ENCODE measurements around the gene RUNDC3A.
A peak's percentile ranks its signal among the peaks of the same experiment; 100 is the strongest.
"Not testable (repeated sequence)": the region's sequence is repeated elsewhere in the genome, so short reads cannot be mapped to it uniquely, and the experiment has no call there.

RUNDC3A gene

GRCh38 chr17:44360144-44360533 is 51.7 kb downstream of the RUNDC3A start:
- H3K36me3 Mint-ChIP-seq (ENCODE audit: low read depth): no peaks in the 10 kb centered on the region
- H3K27me3 Mint-ChIP-seq (ENCODE audit: low read depth): peaks cover 42% of the 10 kb centered on the region
- no peak for DNase-seq (ENCODE audit: low spot score)
- no peak overlapping the region for H3K4me3 Mint-ChIP-seq
- no peaks in the 10 kb centered on the region for H3K9me3 Mint-ChIP-seq
- peaks cover 2% of the 10 kb centered on the region for H3K4me1 Mint-ChIP-seq (ENCODE audit: low read depth)
- no peak overlapping the region for H3K27ac Mint-ChIP-seq

GRCh38 chr17:44360826-44361225 is 52.4 kb downstream of the RUNDC3A start:
- peaks cover 2% of the 10 kb centered on the region for H3K4me1 Mint-ChIP-seq (ENCODE audit: low read depth)
- no peak for DNase-seq (ENCODE audit: low spot score)
- H3K4me3 Mint-ChIP-seq: no peak overlapping the region
- H3K27ac Mint-ChIP-seq: no peak overlapping the region
- no peaks in the 10 kb centered on the region for H3K9me3 Mint-ChIP-seq
- no peaks in the 10 kb centered on the region for H3K36me3 Mint-ChIP-seq (ENCODE audit: low read depth)
- H3K27me3 Mint-ChIP-seq (ENCODE audit: low read depth): peaks cover 41% of the 10 kb centered on the region

GRCh38 chr17:44361292-44362260 is 53.2 kb downstream of the RUNDC3A start:
- H3K36me3 Mint-ChIP-seq (ENCODE audit: low read depth): no peaks in the 10 kb centered on the region
- H3K4me1 Mint-ChIP-seq (ENCODE audit: low read depth): peaks cover 2% of the 10 kb centered on the region
- no peak overlapping the region for H3K27ac Mint-ChIP-seq
- peaks cover 48% of the 10 kb centered on the region for H3K27me3 Mint-ChIP-seq (ENCODE audit: low read depth)
- H3K9me3 Mint-ChIP-seq: no peaks in the 10 kb centered on the region
- no peak for DNase-seq (ENCODE audit: low spot score)
- peak overlapping the region; percentile 28 for H3K4me3 Mint-ChIP-seq

GRCh38 chr17:44362459-44362948 is 54.1 kb downstream of the RUNDC3A start:
- Mint-ChIP-seq H3K4me1 (ENCODE audit: low read depth) (peaks cover 2% of the 10 kb centered on the region), H3K4me3 (peak overlapping the region; percentile 33), H3K36me3 (ENCODE audit: low read depth) (no peaks in the 10 kb centered on the region), H3K9me3 (no peaks in the 10 kb centered on the region), H3K27me3 (ENCODE audit: low read depth) (peaks cover 53% of the 10 kb centered on the region), H3K27ac (no peak overlapping the region)
- DNase-seq (ENCODE audit: low spot score): no peak

- Mint-ChIP-seq H3K27ac (peak overlapping the region; percentile 26), H3K36me3 (ENCODE audit: low read depth) (no peaks in the 10 kb centered on the region), H3K9me3 (no peaks in the 10 kb centered on the region), H3K4me3 (peak overlapping the region; percentile 72), H3K4me1 (ENCODE audit: low read depth) (peaks cover 2% of the 10 kb centered on the region), H3K27me3 (ENCODE audit: low read depth) (peaks cover 53% of the 10 kb centered on the region)
- DNase-seq (ENCODE audit: low spot score): no peak
Observed at GRCh38 chr17:44362949-44363612, 54.7 kb downstream of the RUNDC3A start.

GRCh38 chr17:44363613-44364159 is 55.3 kb downstream of the RUNDC3A start, which contains the start of gene FAM171A2:
TSS of gene FAM171A2 (minus strand) at chr17:44363853. CDS start at chr17:44363714, 139 bp downstream.
- Mint-ChIP-seq H3K27ac (peak within 1 kb of the TSS; percentile 26), H3K36me3 (ENCODE audit: low read depth) (no peaks in the 10 kb centered on the region), H3K27me3 (ENCODE audit: low read depth) (peaks cover 53% of the 10 kb centered on the region), H3K4me3 (peak within 1 kb of the TSS; percentile 80), H3K9me3 (no peaks in the 10 kb centered on the region), H3K4me1 (ENCODE audit: low read depth) (peaks cover 2% of the 10 kb centered on the region)
- peak; percentile 66 for DNase-seq (ENCODE audit: low spot score)

- H3K27me3 Mint-ChIP-seq (ENCODE audit: low read depth): peaks cover 48% of the 10 kb centered on the region
- not testable (repeated sequence) for H3K4me1 Mint-ChIP-seq (ENCODE audit: low read depth)
Observed at GRCh38 chr17:44365051-44365450, 56.6 kb downstream of the RUNDC3A start.

GRCh38 chr17:44367231-44367979 is 59.0 kb downstream of the RUNDC3A start:
- H3K27ac Mint-ChIP-seq: no peak overlapping the region
- H3K4me1 Mint-ChIP-seq (ENCODE audit: low read depth): peaks cover 6% of the 10 kb centered on the region
- H3K27me3 Mint-ChIP-seq (ENCODE audit: low read depth): peaks cover 43% of the 10 kb centered on the region
- DNase-seq (ENCODE audit: low spot score): no peak
- H3K4me3 Mint-ChIP-seq: no peak overlapping the region
- no peaks in the 10 kb centered on the region for H3K9me3 Mint-ChIP-seq
- no peaks in the 10 kb centered on the region for H3K36me3 Mint-ChIP-seq (ENCODE audit: low read depth)

More at GRCh38 chr17:44365051-44365450, 56.6 kb downstream of the RUNDC3A start:
- H3K36me3 Mint-ChIP-seq (ENCODE audit: low read depth); DNase-seq (ENCODE audit: low spot score); H3K27ac Mint-ChIP-seq; H3K9me3 Mint-ChIP-seq: not testable (repeated sequence)
- H3K4me3 Mint-ChIP-seq: peak overlapping the region; percentile 43

Data from T-helper 2 cell treated with Interferon-gamma antibody and Interleukin-4, amounts not matched to agents 5 μg/mL and 100 μg/mL, for 36 hours (primary cell).